Measurements from ENCODE around the gene PCBP2.
"Not testable (repeated sequence)": the region's sequence is repeated elsewhere in the genome, so short reads cannot be mapped to it uniquely, and the experiment has no call there.

Gene PCBP2

GRCh38 chr12:53451661-53452158, at the start of gene PCBP2:
TSS of gene PCBP2 (plus strand) at chr12:53452102. CDS start at chr12:53454801, 2,699 bp downstream.
- DNase-seq = peak; percentile 97

DNA sequence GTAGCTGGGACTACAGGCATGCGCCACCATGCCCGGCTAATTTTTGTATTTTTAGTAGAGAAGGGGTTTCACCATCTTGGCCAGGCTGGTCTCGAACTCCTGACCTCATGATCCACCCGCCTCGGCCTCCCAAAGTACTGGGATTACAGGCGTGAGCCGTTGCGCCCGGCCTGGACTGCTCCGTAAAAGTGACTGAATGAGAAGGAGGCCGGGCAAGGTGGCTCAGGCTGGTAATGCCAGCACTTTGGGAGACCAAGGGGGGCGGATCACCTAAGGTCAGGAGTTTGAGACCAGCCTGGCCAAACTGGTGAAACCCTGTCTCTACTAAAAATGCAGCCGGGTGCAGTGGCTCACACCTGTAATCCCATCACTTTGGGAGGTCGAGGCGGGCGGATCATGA, 49.6 kb upstream of the PCBP2 start:
- not testable (repeated sequence) for DNase-seq

DNA sequence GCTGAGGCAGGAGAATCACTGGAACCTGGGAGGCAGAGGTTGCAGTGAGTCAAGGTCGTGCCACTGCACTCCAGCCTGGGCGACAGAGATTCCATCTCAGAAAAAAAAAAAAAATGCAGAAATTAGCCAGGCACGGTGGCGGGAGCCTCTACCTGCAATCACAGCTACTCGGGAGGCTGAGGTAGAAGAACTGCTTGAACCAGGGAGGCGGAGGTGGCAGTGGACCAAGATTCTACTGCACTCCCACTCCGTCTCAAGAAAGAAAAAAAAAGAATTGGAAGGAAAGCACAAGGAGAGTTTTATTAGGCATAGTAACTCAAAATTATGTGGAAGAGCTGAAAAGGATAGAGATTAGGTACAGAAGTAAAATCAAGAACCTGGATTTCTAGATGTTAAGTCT, 49.0 kb upstream of the PCBP2 start:
- no peak for DNase-seq

- DNase-seq = no peak
Observed at GRCh38 chr12:53410951-53411350, 41.0 kb upstream of the PCBP2 start.

DNA sequence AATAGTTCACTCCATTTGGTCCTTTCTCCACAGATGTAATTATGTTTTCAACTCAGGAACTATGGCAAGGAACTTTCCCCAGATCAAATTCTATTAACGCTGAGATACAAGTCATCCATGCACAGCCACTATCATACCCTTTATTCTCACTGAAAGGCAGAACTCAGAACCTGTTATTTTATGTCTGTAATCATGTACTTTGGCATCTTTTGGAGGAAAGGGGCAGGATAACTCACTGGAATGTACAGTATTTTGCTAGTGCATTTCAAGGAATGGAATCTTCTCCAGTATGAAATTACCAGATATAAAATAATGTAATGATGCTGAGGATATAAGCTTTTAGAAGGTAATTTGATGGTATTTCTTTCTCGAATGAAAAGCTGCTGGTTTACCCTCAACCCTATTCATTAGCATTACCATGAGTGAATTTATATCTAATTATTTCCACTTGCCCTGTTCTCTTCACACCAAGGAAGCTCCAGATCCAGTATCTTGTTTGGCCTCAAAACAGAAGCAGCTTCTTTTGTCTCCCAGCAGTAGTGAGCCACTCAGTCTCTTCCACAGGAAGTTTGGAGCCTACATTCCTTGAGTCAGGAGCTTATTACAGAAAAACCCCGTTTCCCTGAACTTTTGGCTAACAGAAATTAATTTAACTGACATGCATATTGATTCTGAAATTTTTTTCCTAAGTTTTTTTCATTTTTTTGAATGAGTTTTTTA, 38.3 kb upstream of the PCBP2 start:
- DNase-seq = no peak

- DNase-seq = no peak
Observed at GRCh38 chr12:53414756-53415417, 37.0 kb upstream of the PCBP2 start.

DNA sequence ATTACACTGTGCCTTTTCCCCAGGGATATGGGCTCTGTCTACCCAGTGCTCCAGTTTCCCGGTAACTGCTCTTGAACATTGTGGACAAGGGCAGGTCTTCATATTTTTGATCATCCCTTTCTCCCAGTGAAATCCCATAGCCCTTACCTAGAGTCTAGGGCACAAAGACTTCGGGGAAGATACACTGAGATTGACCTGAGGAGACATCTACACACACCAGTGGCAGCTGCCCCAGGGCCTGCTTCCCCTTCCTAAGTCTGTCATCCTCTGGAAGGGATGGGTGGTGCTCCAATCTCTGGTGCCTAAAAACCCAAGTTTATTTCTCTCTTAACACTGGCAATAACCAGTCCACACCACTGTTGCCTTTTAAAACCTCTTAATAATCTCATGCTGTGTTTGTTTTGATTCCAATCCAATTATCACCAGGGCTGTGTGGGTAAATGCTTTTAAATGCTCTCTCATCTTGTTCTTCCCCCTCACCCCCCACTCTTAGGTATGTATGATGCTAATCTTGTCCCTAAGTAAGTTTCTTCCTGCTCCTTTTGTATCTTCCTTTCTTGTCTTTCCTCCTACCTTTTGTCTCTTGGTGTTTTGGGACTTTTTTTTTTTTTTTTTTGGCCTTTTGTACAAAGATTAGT, 36.0 kb upstream of the PCBP2 start:
- DNase-seq = not testable (repeated sequence)

GRCh38 chr12:53417291-53417816, 34.5 kb upstream of the PCBP2 start:
- peak in 1 of 2 experiments; percentile 26 for DNase-seq

- DNase-seq = no peak
Observed at GRCh38 chr12:53418221-53418620, 33.7 kb upstream of the PCBP2 start.

- DNase-seq = no peak
Observed at GRCh38 chr12:53419756-53420155, 32.1 kb upstream of the PCBP2 start.

DNA sequence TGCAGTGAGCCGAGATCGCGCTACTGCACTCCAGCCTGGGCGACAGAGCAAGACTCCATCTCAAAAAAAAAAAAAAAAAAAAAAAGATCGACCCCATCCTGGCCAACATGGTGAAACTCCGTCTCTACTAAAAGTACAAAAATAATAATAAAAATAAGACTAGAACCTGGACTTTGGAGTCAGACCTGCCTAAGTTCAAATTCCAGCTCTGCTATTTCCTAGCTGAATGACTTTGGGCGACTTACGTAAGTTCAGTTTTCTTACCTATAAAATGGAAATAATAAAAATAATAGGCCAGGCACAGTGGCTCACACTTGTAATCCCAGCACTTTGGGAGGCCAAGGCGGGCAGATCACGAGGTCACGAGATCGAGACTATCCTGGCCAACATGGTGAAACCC, 29.7 kb upstream of the PCBP2 start:
- not testable (repeated sequence) for DNase-seq

DNA sequence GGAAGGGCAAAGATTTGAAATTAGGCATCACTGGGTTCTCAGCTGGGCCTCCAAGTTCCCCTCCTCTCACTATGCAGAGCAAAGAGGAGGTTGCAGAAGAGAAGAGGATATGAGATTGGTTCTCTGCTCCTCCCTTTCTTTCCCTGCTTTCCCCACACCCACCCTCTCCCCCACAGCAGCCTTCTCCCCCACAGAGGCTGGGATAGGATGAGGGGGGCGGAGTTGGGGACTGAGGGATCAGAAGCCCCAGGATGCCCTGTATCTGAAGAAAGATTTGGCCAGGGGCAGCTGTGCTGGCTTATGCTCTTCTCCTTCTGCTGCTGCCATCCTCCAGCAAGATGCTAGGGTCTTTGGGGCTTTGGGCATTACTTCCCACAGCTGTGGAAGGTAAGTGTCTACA, 28.3 kb upstream of the PCBP2 start, which contains the start of gene AMHR2:
Gene AMHR2, plus strand, starts transcription at position 259 of the 400 bp plus-strand sequence. Its CDS starts 80 bp downstream, at position 339.
- DNase-seq = no peak

- DNase-seq = no peak
Observed at GRCh38 chr12:53424626-53425514, 27.0 kb upstream of the PCBP2 start.

DNA sequence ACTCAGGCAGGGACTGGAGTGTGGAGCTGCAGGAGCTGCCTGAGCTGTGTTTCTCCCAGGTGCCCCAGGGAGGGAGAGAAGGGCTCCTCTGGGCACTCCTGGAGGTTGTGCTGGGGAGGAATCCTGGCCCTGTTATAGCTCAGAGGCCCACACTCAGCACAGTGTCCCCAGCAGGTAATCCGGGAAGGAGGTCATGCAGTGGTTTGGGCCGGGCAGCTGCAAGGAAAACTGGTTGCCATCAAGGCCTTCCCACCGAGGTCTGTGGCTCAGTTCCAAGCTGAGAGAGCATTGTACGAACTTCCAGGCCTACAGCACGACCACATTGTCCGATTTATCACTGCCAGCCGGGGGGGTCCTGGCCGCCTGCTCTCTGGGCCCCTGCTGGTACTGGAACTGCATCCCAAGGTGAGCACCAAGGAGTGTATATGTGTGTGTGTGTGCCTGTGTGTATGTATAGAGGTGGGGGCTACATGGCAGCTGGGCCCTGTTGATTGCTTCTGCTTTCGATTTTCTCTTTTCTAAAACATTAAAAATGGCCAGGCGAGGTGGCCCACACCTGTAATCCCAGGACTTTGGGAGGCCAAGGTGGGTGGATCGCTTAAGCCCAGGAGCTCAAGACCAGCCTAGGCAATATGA, 26.3 kb upstream of the PCBP2 start:
- no peak for DNase-seq

- peak; percentile 60 to 64 for DNase-seq
Observed at GRCh38 chr12:53427905-53428594, 23.9 kb upstream of the PCBP2 start.

GRCh38 chr12:53428741-53429140, 23.2 kb upstream of the PCBP2 start:
- no peak for DNase-seq

- no peak for DNase-seq
Observed at GRCh38 chr12:53430116-53430515, 21.8 kb upstream of the PCBP2 start.

DNA sequence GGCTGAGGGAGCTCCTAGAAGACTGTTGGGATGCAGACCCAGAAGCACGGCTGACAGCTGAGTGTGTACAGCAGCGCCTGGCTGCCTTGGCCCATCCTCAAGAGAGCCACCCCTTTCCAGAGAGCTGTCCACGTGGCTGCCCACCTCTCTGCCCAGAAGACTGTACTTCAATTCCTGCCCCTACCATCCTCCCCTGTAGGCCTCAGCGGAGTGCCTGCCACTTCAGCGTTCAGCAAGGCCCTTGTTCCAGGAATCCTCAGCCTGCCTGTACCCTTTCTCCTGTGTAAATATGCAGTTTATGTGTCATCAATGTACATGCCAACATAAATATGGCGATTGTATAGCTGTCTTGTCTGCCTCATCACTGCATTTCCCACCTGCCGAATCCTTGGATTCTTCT, 20.7 kb upstream of the PCBP2 start:
- DNase-seq = no peak

- DNase-seq = not testable (repeated sequence)
Observed at GRCh38 chr12:53435326-53435725, 16.6 kb upstream of the PCBP2 start.

GRCh38 chr12:53439582-53439981, 12.3 kb upstream of the PCBP2 start:
- not testable (repeated sequence) for DNase-seq

Data from activated T-cell treated with anti-CD3 and anti-CD28 coated beads, Interleukin-2, amount 50 U/mL, for 48 hours (primary cell).